Parathyroid adenoma (tissue), 2 donors: ENCODE results near the gene NRP2.

Experiments used
- H2AFZ ChIP-seq: fragments of 300-600 bp; sonication (generic); one replicate; pipeline ENCODE4 v1.7.0; 2017; ENCODE audit warnings: antibody characterized with exemption, mild to moderate bottlenecking
- H3K27ac ChIP-seq: fragments of 300-600 bp; sonication (generic); one replicate; pipeline ENCODE4 v1.7.0; 2017
- H3K27me3 ChIP-seq: fragments of 300-600 bp; sonication (generic); one replicate; pipeline ENCODE4 v1.7.0; 2017; ENCODE audit warnings: low read length; ENCODE audit not compliant: control insufficient read depth, insufficient read depth
- H3K36me3 ChIP-seq: fragments of 300-600 bp; sonication (generic); one replicate; pipeline ENCODE4 v1.7.0; 2017; ENCODE audit warnings: low read length; ENCODE audit not compliant: control insufficient read depth, insufficient read depth
- H3K4me1 ChIP-seq: fragments of 300-600 bp; sonication (generic); one replicate; pipeline ENCODE4 v1.7.0; 2017; ENCODE audit warnings: control low read depth
- H3K4me2 ChIP-seq: fragments of 300-600 bp; sonication (generic); one replicate; pipeline ENCODE4 v1.7.0; 2017; ENCODE audit warnings: low read length
- H3K4me3 ChIP-seq: fragments of 300-600 bp; sonication (generic); one replicate; pipeline ENCODE4 v1.7.0; 2017; ENCODE audit warnings: low read depth, low read length
- H3K79me2 ChIP-seq: fragments of 300-600 bp; sonication (generic); one replicate; pipeline ENCODE4 v1.7.0; 2017; ENCODE audit warnings: control low read depth
- H3K9ac ChIP-seq: fragments of 300-600 bp; sonication (generic); one replicate; pipeline ENCODE4 v1.7.0; 2017; ENCODE audit warnings: mild to moderate bottlenecking
- H3K9me3 ChIP-seq: fragments of 300-600 bp; sonication (generic); one replicate; pipeline ENCODE4 v1.7.0; 2017; ENCODE audit warnings: low read length; ENCODE audit not compliant: control insufficient read depth
- TF ChIP-seq, protein P1 (sequence below): fragments of 300-600 bp; sonication (generic); IDR thresholded peaks from one replicate; pipeline ENCODE4 v1.7.0; 2017; ENCODE audit warnings: antibody characterized with exemption, mild to moderate bottlenecking
- donor health status: primary hyperparathyroidism.

Gene NRP2

GRCh38 chr2:205822579-205822978 is 140.3 kb downstream of the NRP2 start:
- Histone ChIP-seq H3K9me3 (no peaks in the 10 kb centered on the region), H3K36me3 (no peaks in the 10 kb centered on the region), H3K27ac (no peak overlapping the region), H3K4me3 (no peak overlapping the region), H3K9ac (no peak overlapping the region), H3K4me1 (no peaks in the 10 kb centered on the region), H2AFZ (no peak overlapping the region), H3K4me2 (no peak overlapping the region), H3K79me2 (no peaks in the 10 kb centered on the region), H3K27me3 (no peaks in the 10 kb centered on the region)
- TF ChIP-seq, protein P1, sequence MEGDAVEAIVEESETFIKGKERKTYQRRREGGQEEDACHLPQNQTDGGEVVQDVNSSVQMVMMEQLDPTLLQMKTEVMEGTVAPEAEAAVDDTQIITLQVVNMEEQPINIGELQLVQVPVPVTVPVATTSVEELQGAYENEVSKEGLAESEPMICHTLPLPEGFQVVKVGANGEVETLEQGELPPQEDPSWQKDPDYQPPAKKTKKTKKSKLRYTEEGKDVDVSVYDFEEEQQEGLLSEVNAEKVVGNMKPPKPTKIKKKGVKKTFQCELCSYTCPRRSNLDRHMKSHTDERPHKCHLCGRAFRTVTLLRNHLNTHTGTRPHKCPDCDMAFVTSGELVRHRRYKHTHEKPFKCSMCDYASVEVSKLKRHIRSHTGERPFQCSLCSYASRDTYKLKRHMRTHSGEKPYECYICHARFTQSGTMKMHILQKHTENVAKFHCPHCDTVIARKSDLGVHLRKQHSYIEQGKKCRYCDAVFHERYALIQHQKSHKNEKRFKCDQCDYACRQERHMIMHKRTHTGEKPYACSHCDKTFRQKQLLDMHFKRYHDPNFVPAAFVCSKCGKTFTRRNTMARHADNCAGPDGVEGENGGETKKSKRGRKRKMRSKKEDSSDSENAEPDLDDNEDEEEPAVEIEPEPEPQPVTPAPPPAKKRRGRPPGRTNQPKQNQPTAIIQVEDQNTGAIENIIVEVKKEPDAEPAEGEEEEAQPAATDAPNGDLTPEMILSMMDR: no peak

- peaks cover 3% of the 10 kb centered on the region for H3K4me1 ChIP-seq
- H3K4me2 ChIP-seq: no peak overlapping the region
- TF ChIP-seq, protein P1: no peak
- H3K4me3 ChIP-seq: no peak overlapping the region
- H3K79me2 ChIP-seq: no peaks in the 10 kb centered on the region
- no peak overlapping the region for H2AFZ ChIP-seq
- H3K9me3 ChIP-seq: no peaks in the 10 kb centered on the region
- no peaks in the 10 kb centered on the region for H3K27me3 ChIP-seq
- no peak overlapping the region for H3K9ac ChIP-seq
- no peaks in the 10 kb centered on the region for H3K36me3 ChIP-seq
- H3K27ac ChIP-seq: no peak overlapping the region
Observed at GRCh38 chr2:205827809-205828365, 145.6 kb downstream of the NRP2 start.

- TF ChIP-seq, protein P1: no peak
- Histone ChIP-seq H3K4me3 (no peak overlapping the region), H3K4me1 (peaks cover 3% of the 10 kb centered on the region), H3K79me2 (no peaks in the 10 kb centered on the region), H3K9ac (no peak overlapping the region), H3K36me3 (no peaks in the 10 kb centered on the region), H3K9me3 (no peaks in the 10 kb centered on the region), H3K27ac (no peak overlapping the region), H2AFZ (no peak overlapping the region), H3K27me3 (no peaks in the 10 kb centered on the region), H3K4me2 (no peak overlapping the region)
Observed at GRCh38 chr2:205833864-205834263, 151.6 kb downstream of the NRP2 start.

DNA sequence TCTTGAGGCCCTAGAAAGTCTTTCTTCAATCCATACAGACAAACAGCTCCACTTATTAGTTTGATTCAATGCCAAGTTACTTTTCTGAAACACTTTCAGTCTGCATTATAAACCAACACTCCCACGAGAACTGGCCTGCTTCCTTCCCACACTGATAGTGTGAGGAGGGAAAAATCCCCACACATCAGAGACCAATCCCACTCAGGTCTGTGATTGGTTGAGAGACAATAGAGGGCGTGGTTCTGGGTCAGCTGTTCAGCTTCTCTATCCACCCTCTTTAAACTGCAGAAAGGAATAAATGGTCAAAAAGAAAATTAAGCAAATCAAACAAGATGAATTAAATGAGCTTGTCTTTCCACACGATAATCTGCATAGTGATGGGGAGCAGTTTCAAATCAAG is 152.5 kb downstream of the NRP2 start:
- Histone ChIP-seq H3K79me2 (no peaks in the 10 kb centered on the region), H3K27me3 (no peaks in the 10 kb centered on the region), H3K9me3 (no peaks in the 10 kb centered on the region), H3K27ac (no peak overlapping the region), H2AFZ (no peak overlapping the region), H3K4me3 (no peak overlapping the region), H3K36me3 (no peaks in the 10 kb centered on the region), H3K9ac (no peak overlapping the region), H3K4me1 (no peaks in the 10 kb centered on the region), H3K4me2 (no peak overlapping the region)
- TF ChIP-seq, protein P1: no peak

DNA sequence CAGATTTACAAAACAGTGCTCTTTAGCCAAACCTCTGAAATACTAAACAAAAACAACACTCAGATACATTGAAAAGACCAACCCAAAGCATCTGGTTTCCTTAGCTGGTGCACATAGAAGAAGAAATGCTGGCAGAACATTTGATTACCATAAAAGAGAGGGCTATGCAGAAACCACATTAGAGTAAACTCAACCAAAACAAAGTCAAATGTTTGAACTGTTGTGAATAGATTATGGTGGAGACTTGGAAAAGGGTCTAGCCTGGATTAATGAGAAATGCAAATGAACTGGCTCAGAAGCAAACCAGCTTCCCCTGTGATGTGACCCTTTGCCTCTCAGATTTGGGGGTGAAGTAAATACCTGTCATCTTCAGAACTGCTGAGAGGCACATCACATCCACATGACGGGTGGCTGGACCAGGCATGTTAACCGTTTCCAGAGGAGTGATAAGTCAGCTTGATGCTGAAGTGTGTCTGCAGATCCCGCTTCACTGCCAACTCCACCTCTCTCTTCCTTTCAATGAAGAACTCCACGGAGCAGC is 153.0 kb downstream of the NRP2 start:
- H3K9me3 ChIP-seq: no peaks in the 10 kb centered on the region
- no peaks in the 10 kb centered on the region for H3K36me3 ChIP-seq
- H3K79me2 ChIP-seq: no peaks in the 10 kb centered on the region
- no peak overlapping the region for H3K4me2 ChIP-seq
- TF ChIP-seq, protein P1: no peak
- no peak overlapping the region for H3K27ac ChIP-seq
- H2AFZ ChIP-seq: no peak overlapping the region
- no peaks in the 10 kb centered on the region for H3K27me3 ChIP-seq
- H3K4me3 ChIP-seq: no peak overlapping the region
- no peaks in the 10 kb centered on the region for H3K4me1 ChIP-seq
- no peak overlapping the region for H3K9ac ChIP-seq
